HepG2 (cell line): ENCODE data around the gene SCN4B.

ENCODE experiments used
- CENPX ChIP-seq: sonication (generic); formaldehyde crosslinking; IDR thresholded peaks from 2 replicates; pipeline ENCODE4 v1.9.0; 2021; ENCODE audit warnings: mild to moderate bottlenecking, missing genetic modification reagents, moderate library complexity
- CREB3 ChIP-seq: sonication (generic); formaldehyde crosslinking; IDR thresholded peaks from 2 replicates; pipeline ENCODE4 v1.5.0; 2020; ENCODE audit warnings: missing genetic modification reagents
- CTCF ChIP-seq: sonication (generic); formaldehyde crosslinking; IDR thresholded peaks from 2 replicates; pipeline ENCODE4 v1.5.0; 2020; ENCODE audit warnings: mild to moderate bottlenecking, missing genetic modification reagents, moderate library complexity
- ETV6 ChIP-seq: sonication (generic); formaldehyde crosslinking; conservative IDR thresholded peaks from 2 replicates; pipeline ENCODE4 v1.4.0; 2020; ENCODE audit warnings: missing genetic modification reagents
- FOSL2 ChIP-seq: sonication (generic); formaldehyde crosslinking; IDR thresholded peaks from 2 replicates; pipeline ENCODE4 v1.4.0; 2020; ENCODE audit warnings: missing genetic modification reagents
- HDAC2 ChIP-seq: sonication (generic); formaldehyde crosslinking; IDR thresholded peaks from 2 replicates; pipeline ENCODE4 v1.4.0; 2020; ENCODE audit warnings: missing genetic modification reagents
- HNRNPUL1 ChIP-seq: fragments of 200-400 bp; formaldehyde crosslinking; IDR thresholded peaks from 2 replicates; pipeline ENCODE4 v1.6.1; 2017; ENCODE audit warnings: low read depth, mild to moderate bottlenecking, low read length, moderate library complexity
- MLLT10 ChIP-seq: sonication (generic); formaldehyde crosslinking; IDR thresholded peaks from 2 replicates; pipeline ENCODE4 v1.4.0; 2020; ENCODE audit warnings: missing genetic modification reagents
- POLR2A ChIP-seq, 2 experiments: IDR thresholded peaks; 2 replicates each; pipeline ENCODE4 v1.6.1; 2011; ENCODE audit warnings: low read depth in 2 of 2, low read length in 2 of 2, mild to moderate bottlenecking in 1 of 2, moderate library complexity in 1 of 2; ENCODE audit not compliant: insufficient read depth in 1 of 2
- TAF1 ChIP-seq: sonication (generic); formaldehyde crosslinking; IDR thresholded peaks from 2 replicates; pipeline ENCODE4 v1.4.0; 2020; ENCODE audit warnings: missing genetic modification reagents
- ZNF274 ChIP-seq: sonication (generic); formaldehyde crosslinking; IDR thresholded peaks from 2 replicates; pipeline ENCODE4 v1.5.1; 2020; ENCODE audit warnings: mild to moderate bottlenecking, missing genetic modification reagents
- ZNF280D ChIP-seq: sonication (generic); formaldehyde crosslinking; IDR thresholded peaks from 2 replicates; pipeline ENCODE4 v1.5.1; 2020; ENCODE audit warnings: mild to moderate bottlenecking, missing genetic modification reagents
- ZNF607 ChIP-seq: sonication (generic); formaldehyde crosslinking; IDR thresholded peaks from 2 replicates; pipeline ENCODE4 v1.5.1; 2020; ENCODE audit warnings: missing genetic modification reagents, mild to moderate bottlenecking, borderline replicate concordance

- TF ChIP-seq CREB3 (CRISPR knock-in tag) (no peak), MLLT10 (CRISPR knock-in tag) (no peak), POLR2A (IDR thresholded peaks at IDR 0.05; ENCODE audit: insufficient read depth in 1 of 2, low read depth in 2 of 2, low read length in 2 of 2) (no peak), ZNF280D (CRISPR knock-in tag) (no peak), TAF1 (no peak), HDAC2 (CRISPR knock-in tag) (no peak), FOSL2 (CRISPR knock-in tag) (no peak), ZNF274 (CRISPR knock-in tag) (no peak), CTCF (no peak), ETV6 (CRISPR knock-in tag) (no peak), HNRNPUL1 (no peak), ZNF607 (CRISPR knock-in tag) (no peak), CENPX (CRISPR knock-in tag) (no peak)
These were observed 18.3 kb upstream of the SCN4B start for GRCh38 chr11:118170882-118171268.
